NCI-H2171 (cell line): Measurements from ENCODE around the gene SMIM5.

ENCODE experiments used
- DNase-seq: peaks from one replicate; lab custom pipeline; 2025; lab: John Stamatoyannopoulos, UW

Gene SMIM5

DNA sequence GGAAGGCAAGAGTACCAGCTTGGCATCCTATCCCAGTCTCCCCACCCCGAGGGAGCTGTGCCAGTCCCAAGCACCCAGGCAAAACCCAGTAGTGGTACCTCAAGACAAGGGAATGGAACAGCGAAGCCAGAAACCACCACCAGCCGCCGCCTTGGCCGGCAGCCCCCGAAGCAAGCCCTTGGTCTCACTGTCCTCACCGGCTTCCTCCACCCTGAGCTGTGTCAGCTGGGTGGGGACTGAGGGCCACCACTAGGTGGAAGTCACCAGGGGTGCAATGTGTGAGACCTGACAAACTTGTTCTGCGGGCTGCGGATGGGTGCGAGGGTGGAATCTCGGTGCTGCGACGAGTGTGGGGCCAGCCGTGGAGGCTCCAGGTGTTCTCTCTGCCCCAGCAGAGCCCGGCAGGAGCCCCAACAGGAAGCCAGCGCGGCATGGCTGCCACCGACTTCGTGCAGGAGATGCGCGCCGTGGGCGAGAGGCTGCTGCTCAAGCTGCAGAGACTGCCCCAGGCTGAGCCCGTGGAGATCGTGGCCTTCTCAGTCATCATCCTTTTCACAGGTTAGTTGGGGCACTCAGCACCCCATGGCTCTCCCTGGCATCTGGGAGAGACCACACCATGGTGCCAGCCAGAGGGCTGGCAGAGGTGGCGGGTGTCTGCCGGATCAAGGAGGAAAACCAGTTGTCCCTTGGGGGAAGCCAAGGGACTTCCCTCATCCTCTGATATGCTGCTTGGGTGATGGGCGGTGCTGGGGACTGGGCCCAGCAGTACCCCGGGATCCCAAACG is 6.7 kb downstream of the SMIM5 start:
- DNase-seq = no peak

GRCh38 chr17:75640556-75641119 is 7.4 kb downstream of the SMIM5 start:
- no peak for DNase-seq

DNA sequence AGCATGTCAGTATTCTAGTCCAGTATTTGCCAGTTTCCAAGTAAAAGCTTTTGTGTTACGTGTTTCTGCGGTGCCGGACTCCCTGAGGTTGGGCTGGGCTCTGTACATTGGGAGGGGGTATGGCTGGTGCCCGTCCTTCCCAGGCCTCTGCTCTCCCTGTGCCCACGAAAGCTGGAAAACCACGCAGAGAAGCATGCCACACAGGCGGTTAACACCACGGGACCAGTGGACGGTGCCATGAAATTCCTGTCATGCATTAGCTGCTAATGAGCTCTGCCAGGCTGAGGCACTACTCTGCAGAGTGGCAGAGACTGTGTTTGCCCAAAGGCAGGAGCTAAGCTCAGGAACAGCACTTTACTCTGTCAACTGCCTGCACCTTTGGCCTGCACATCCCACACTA is 8.1 kb downstream of the SMIM5 start:
- no peak for DNase-seq

GRCh38 chr17:75642182-75642783 is 9.0 kb downstream of the SMIM5 start:
- DNase-seq = no peak

- DNase-seq = no peak
Observed at GRCh38 chr17:75642784-75643642, 9.8 kb downstream of the SMIM5 start.

DNA sequence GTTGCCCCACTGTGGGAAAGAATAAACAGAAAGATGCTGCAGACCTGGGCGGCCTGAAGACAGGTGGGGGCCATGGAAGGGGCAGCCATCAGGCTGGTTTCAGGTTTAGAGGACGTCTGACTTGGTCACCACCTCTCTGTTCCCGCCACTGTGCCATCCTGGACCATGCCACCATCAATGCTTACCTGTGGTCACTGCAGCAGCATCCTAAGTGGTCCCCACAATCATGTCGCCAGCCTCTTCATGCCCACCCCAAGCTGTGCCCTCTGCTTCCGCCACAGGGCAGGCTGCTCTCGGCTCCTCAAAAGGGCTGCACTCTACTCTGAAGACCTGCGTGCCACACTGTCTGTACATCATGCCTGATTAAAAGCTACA is 10.4 kb downstream of the SMIM5 start:
- DNase-seq = no peak

DNA sequence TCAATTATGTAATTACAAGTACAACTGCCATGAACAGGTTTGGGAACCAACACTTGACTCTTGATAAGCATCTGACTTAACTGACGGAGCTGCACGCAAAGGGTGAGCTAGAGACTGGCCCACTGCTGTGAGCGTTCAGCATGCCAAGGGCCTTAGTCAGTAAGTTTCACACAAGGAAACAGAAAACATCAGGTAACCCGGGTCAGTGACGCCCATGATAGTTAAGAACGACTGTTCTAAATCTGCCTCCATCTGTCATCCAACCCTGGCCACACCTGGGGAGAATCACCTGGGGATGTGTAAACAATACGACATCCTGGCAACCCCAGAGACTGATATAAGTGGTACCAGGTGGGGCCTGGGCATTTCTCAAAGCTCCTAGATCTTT is 12.3 kb downstream of the SMIM5 start:
- peak; percentile 87 for DNase-seq

GRCh38 chr17:75645889-75646637 is 12.8 kb downstream of the SMIM5 start:
- no peak for DNase-seq

GRCh38 chr17:75646638-75646992 is 13.4 kb downstream of the SMIM5 start:
- DNase-seq = no peak

GRCh38 chr17:75647061-75647460 is 13.8 kb downstream of the SMIM5 start:
- no peak for DNase-seq

- DNase-seq = no peak
Observed at GRCh38 chr17:75647921-75648320, 14.7 kb downstream of the SMIM5 start.

- DNase-seq = no peak
Observed at GRCh38 chr17:75649687-75650086, 16.5 kb downstream of the SMIM5 start.

DNA sequence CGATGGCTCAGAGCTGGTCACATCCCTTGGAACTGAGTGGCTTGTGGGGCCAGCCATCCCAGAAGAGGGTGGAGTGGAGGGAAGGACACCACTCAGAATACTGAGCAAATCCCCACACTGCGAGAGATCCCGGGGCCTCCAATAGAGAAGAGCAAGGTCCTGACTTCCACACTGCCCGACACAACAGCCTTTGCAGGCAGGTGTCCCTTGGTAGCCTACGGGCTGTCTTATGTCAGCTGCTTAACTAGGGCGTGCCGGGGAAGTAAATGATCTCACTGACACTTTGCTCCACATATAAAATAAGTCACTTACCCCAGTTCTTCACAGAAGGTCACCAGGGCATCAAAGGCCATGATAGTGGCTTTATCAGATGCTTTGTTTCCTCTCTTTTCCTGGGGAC is 17.6 kb downstream of the SMIM5 start:
- DNase-seq = no peak

DNA sequence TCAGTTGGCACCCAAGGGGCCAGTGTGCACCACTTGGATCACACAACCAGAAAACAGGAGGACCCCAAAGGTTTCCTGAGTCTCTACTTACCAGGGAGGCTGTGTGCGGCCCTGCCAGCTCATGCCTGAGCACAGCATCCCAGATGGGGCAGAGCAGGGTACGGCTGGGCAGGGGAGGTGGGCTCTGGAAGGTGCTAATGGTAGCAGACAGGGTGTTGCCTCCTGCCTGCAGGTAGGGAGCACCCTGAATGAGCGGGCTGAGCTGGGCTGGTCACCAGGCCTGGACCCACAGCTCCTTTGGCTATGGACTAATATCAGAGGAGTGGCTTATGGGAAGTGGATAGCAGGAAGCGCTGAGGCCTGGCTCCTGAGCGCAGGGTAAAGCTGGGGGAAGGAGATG is 19.1 kb downstream of the SMIM5 start:
- DNase-seq = no peak

GRCh38 chr17:75652934-75653549 is 19.8 kb downstream of the SMIM5 start:
- peak; percentile 17 for DNase-seq

- DNase-seq = no peak
Observed at GRCh38 chr17:75654176-75654575, 20.9 kb downstream of the SMIM5 start.

GRCh38 chr17:75658237-75658636 is 25.0 kb downstream of the SMIM5 start:
- DNase-seq = no peak

DNA sequence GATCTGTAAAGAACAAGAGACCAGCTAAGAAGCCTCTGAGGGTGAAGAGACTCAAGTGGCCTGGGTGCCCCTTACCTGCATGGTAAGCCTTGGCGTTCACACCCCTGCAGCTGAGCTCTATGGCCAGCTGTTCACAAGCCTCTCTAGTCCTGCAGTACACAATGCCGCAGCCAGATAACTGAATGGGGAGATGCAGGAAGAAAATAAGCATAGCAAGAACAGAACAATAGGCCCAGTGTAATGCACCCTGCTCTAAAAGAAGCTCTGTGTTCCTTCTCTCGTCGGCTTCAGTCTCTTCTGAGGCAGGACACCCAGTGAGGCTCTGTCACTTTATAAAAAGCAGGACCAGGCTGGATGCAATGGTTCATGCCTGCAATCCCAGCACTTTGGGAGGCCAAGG is 28.3 kb downstream of the SMIM5 start:
- no peak for DNase-seq

DNA sequence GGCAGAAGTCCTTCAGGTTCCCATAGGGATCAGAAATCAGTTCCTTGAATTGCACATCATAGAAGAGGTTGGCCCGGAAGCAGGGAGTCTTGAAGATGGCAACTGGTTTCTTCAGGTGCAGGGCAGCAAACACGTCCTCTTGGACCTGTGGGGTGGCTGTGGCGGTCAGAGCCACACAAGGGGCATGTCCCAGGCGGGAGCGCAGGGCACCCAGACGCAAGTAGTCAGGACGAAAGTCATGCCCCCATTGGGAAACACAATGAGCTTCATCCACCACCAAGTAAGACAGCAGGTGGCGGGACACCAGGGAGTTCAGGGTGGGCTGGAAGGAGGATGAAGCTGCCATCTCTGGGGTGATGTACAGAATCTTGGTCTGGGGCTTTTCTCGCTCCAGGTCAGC is 29.3 kb downstream of the SMIM5 start:
- no peak for DNase-seq

DNA sequence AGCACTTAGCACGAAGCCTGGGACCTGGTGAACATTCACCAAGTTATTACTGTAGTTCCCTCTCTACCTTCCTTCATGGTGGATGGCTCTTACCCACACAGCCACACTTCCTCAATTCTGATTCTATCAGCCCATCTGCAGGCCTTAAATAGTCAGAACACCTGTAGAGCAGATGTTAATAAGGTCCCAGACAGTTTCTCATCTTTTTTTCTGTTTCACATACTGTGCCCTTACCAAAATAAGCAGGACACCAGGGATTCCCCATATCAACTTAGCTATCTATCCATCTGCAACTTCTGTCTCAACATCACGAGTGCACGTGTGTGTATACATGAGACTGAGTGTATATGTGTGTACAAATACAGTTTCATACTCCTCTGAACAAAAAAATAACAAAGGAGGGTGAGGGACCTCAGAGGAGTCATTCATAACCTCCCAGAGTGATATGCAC is 30.9 kb downstream of the SMIM5 start:
- DNase-seq = no peak

GRCh38 chr17:75665981-75666380 is 32.7 kb downstream of the SMIM5 start:
- no peak for DNase-seq
